ENCODE measurements around the gene MAP1B.
"Not testable (repeated sequence)": the region's sequence is repeated elsewhere in the genome, so short reads cannot be mapped to it uniquely, and the experiment has no call there.

Gene MAP1B

DNA sequence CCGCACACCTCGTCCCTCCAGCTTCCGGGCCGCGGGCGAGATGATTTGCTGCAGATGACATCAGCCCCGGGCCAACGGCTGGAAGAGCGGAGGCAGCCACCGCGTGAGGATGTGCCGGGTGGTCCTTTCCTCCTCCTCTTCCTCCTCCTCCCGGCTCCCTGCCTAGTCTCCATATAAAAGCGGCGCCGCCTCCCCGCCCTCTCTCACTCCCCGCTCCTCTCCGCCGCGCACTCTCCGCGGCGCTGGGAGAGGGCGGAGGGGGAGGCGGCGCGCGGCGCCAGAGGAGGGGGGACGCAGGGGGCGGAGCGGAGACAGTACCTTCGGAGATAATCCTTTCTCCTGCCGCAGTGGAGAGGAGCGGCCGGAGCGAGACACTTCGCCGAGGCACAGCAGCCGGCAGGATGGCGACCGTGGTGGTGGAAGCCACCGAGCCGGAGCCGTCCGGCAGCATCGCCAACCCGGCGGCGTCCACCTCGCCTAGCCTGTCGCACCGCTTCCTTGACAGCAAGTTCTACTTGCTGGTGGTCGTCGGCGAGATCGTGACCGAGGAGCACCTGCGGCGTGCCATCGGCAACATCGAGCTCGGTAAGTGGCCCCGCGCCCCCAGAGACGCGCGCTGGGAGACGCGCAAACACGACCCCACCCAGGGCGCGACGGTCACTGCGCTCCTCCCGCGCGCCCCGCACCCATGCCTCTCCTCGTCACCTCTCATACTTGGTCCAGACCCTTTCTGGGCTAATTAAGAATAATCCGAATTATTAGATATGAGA, at the start of gene MAP1B:
Gene MAP1B, plus strand, starts transcription at position 345 of the 770 bp plus-strand sequence. Its CDS starts 57 bp downstream, at position 402.
- DNase-seq = peak; percentile 34

GRCh38 chr5:72057816-72058215, 49.5 kb upstream of the MAP1B start:
- no peak for DNase-seq

GRCh38 chr5:72063219-72063819, 44.0 kb upstream of the MAP1B start:
- no peak for DNase-seq

GRCh38 chr5:72064801-72065570, 42.3 kb upstream of the MAP1B start:
- no peak for DNase-seq

DNA sequence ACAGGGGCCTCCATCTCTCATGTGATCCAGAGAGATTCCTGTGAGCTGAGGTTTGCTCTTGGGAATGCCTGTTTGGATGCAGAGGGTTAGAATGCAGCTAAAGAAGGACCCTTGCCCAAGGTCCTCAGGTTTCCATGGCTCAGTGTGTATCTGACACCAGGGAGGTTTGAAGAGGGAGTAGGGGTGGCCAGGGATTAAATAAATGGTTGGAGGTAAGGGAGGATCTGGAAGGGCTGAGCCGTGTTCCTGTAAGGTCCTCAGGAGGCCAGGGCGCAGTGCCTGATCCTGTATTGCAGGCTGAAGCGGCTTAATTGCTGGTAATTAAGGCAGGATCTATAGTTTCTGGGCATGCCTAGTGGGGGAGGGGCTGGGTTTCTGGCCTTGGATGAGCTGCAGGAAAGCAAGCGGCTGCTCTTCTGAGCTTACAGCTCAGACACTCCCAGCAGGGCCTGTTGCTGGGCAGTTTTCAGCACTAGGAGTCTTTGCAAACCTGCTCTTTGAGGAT, 41.5 kb upstream of the MAP1B start:
- peak; percentile 16 for DNase-seq

GRCh38 chr5:72066705-72067107, 40.6 kb upstream of the MAP1B start:
- no peak for DNase-seq

GRCh38 chr5:72067682-72068470, 39.4 kb upstream of the MAP1B start:
- no peak for DNase-seq

DNA sequence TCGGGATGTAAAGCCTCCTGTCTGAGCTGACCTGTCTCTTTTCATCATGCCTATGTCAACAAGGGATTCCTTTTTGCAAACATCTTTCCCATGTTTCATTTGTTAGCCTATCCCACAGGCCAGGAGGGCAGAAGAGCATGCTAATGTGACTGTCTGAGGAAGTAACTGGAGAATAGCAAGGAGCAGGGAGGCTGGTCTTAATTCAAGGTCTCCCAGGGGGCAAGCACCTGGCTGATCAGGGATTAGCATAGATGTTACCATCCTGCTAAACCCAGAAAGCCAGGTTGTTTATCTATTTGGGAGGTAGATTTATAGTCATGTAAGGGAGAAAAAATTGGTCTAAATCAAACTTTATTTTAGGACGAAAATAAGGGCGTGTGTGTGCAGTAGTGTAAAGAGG, 36.7 kb upstream of the MAP1B start:
- no peak for DNase-seq

- DNase-seq = no peak
These were observed 35.4 kb upstream of the MAP1B start for GRCh38 chr5:72071906-72072305.

DNA sequence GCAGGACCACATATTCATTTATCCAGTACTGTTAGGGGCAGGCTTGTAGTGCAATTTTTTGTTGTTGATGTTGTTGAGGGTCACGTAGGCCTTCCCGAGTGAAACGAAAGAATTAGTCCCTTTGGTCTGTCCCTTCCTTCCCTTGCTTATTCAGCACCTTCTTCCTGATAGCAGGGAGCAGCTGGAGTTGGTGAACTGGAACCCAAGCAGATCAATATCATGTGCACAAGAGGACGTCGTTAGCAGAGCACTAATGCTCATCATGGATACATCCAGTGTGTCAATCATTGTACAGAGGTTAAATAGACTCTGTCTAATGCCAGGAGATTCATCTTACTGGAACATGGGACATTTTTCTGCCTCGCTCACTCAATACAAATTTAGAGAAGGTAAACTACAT, 33.0 kb upstream of the MAP1B start:
- DNase-seq = no peak

DNA sequence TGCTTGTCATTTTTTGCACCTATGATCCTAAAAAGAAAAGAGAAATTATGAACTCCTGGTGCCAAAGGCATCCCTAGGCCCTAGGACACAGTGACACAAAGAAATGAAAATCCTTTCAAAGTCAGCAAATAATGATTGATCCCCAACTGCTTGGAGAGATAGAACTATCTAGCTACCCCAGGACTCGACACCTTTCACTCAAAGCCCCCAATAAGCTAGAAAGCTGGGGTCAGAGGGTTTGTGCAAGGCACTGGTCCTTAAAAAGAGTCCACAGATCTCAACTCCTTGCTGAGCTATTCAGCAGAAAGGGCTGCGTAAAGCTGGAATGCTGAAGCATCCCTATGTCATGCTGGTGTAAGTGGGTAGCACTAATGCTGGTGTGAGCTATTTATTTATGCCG, 31.8 kb upstream of the MAP1B start:
- no peak for DNase-seq

DNA sequence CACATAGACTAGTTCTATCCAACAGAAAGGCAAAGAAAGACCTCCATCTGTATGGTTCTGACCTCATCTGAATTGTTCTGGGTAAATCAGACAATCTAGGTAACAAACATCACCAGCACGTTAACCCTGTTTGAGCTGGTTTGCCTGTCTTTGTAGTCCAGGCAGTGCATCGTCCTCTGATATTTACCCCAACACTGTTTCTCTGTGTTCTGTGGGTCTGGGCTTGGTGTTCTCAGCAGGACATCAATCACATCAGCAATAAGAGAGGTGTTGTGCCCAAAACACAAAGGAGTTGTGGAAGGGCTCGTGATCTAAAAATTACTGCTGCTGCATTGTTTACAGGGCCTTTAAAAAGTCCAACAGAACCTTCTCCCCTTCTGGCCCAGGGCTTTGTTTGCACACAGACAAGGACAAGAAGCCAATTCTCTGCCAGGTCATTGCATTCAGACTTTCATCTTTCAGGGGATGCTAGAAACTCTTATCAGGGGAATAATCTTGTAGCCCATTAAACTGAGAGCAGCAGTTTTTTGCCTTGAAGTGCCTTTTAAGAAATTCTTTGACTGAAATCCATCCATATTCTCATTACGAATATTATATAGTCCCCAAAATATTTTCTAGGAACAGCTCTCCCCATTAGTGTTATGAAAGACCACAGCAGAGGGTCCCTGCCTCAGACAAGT, 30.5 kb upstream of the MAP1B start:
- no peak for DNase-seq

DNA sequence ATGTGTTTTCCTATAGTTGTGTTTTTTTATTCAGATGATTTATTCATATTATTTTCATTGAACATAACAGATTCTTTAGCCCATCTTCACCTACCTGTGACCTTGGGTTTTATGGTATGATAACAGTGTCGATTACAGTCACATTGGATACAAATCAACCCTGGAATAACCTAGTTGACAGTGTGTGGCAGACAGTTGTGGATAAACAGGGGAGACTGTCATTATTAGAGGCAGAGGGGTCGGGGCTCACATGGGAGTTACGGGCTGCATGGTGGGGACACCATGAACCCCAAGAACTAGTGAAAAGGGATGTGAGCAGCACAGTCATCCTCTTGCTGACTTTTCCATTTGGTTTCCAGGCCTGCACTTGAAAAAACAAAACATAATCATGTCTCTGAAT, 29.9 kb upstream of the MAP1B start:
- DNase-seq = no peak

GRCh38 chr5:72079288-72079687, 28.0 kb upstream of the MAP1B start:
- no peak for DNase-seq

- DNase-seq = no peak
These were observed 25.2 kb upstream of the MAP1B start for GRCh38 chr5:72082048-72082447.

DNA sequence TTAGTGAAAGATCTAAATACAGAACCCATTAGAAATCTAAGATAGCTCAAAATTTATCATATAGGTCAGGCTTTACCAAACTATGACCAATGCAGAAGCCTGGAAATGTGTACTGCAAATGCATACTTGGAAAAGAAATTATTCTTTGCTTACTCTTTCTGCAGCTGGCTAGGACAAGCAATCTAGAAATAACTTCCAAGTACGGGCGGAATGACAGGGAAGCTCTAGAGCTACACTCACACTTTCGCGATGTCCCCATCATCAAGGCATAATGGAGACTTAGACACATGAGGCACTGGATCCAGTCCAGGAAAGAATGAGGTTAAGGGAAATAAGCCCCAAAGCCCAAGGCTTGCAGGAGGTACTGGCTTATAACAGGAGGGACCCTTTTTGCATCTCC, 22.4 kb upstream of the MAP1B start:
- DNase-seq = no peak

DNA sequence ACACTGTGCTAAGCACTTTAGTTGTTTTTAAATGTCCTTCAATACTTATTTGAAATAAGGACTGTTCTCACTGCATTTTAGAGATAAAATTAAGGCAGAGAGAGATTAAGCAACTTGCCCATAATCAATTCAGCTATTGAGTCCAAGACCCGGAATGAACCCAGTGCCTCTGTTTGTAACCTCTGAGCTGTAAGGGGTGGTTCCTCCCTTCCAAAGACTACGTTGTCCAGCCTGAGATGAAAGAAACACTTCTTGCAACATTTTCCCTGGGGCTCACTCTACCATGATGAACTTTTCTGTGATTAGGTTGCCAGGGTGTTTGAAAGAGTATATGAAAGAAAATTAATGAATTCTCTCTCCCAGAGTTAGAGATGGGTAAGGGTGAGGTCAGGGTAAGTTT, 22.0 kb upstream of the MAP1B start:
- no peak for DNase-seq

DNA sequence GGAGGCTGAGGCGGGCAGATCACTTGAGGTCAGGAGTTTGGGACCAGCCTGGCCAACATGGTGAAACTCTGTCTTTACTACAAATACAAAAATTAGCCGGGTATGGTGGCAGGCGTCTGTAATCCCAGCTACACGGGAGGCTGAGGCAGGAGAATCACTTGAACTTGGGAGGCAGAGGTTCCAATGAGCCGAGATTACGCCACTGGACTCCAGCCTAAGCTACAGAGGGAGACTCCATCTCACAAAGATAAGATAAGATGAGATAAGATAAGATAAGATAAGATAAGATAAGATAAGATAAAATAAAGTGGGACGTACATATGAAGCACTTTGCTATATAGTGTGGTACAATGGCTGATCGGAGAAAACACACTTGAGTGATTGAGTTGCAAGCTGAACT, 17.6 kb upstream of the MAP1B start:
- DNase-seq = not testable (repeated sequence)

DNA sequence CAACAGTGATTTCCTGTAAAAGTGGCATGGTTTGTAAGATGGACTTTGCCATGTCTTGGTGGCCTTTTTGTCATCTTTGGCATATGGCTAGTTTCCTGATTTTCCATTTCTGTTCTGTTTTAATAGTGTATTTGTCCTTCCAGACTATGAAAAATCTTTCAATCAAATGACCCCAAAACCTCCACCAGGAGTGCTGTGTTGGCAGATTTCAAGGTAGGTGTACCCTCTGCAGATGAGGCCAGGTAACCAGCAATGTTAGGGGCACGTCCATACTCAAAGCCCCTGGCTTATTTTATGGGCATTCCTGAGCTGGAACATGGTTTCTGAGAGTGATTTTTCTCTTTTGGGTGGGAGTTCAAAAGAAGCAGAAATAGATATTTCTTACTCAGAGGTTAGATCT, 15.2 kb upstream of the MAP1B start:
- no peak for DNase-seq

DNA sequence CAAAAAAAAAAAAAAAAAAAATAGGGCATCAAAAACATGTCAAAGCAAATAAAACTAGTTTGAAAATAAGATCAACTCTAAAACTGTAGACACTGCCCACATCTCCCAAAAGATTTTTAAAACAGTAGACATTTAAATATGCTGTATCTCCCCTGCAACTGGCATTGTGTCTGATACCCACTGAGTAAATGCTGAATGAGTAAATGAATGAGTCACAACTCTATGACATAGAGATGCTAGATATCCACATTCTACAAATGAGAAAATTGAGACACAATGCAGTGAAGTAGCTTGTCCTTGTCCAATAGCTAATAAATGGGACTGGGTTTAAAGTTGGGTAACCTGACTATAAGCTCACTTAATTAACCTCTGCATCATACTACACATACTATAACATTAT, 14.1 kb upstream of the MAP1B start:
- DNase-seq = no peak

- no peak for DNase-seq
These were observed 13.5 kb upstream of the MAP1B start for GRCh38 chr5:72093824-72094223.

DNA sequence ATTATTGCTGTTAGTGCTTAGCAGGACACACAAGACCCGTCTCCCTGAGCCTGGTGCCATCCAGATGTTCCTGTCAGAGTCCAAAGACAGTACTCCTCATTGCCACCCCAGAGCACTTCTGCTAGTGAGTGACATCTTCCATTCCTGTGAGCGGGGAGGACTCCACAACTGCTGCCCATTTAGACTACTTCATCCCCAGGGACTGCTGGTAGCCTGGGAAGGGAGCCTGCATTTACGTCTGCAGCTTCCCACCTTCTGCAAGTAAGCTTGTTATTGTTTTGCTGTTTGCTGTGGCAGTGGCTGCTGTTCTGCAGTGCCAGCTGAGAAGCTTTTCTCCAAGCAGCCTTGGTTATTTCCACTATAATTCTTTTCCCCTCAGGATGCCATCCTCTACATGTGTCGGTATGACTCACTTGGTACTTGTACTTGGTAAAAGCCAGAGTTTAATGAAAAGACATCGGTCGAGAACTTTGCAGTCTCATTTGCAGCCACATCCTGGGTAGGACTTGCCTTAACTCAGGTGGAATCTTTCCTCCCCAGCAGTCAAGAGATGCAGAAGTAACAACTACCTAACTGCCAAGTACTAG, 10.6 kb upstream of the MAP1B start:
- DNase-seq = no peak
